ENCODE results near the gene BEST1.

Gene BEST1

GRCh38 chr11:61996933-61997332, 46.8 kb downstream of the BEST1 start:
- Histone ChIP-seq H3K27ac (ENCODE audit: low read depth, low read length) (no peak overlapping the region), H3K4me2 (ENCODE audit: low read length) (no peak overlapping the region), H3K4me1 (ENCODE audit: control insufficient read depth, low read length) (no peaks in the 10 kb centered on the region), H3K9me3 (ENCODE audit: control insufficient read depth, insufficient read depth, low read length) (no peaks in the 10 kb centered on the region), H3F3A (ENCODE audit: control insufficient read depth, insufficient read depth) (no peaks in the 10 kb centered on the region), H3K9me2 (replicated peaks; ENCODE audit: control insufficient read depth, low read length) (no peaks in the 10 kb centered on the region), H4K20me1 (ENCODE audit: control insufficient read depth, insufficient read depth, low read depth, low read length) (no peaks in the 10 kb centered on the region), H3K36me3 (ENCODE audit: control insufficient read depth, low read length) (no peaks in the 10 kb centered on the region), H3K4me3 (ENCODE audit: low read length) (no peak overlapping the region), H3K27me3 (ENCODE audit: control insufficient read depth, low read length) (peaks cover 4% of the 10 kb centered on the region; the same call in 1 of the 2 replicates), H3K79me2 (ENCODE audit: control insufficient read depth, low read length) (no peaks in the 10 kb centered on the region)
- TF ChIP-seq EZH2phosphoT487 (IDR thresholded peaks at IDR 0.05; ENCODE audit: borderline replicate concordance, low read length): no peak
- TF ChIP-seq, protein P1, sequence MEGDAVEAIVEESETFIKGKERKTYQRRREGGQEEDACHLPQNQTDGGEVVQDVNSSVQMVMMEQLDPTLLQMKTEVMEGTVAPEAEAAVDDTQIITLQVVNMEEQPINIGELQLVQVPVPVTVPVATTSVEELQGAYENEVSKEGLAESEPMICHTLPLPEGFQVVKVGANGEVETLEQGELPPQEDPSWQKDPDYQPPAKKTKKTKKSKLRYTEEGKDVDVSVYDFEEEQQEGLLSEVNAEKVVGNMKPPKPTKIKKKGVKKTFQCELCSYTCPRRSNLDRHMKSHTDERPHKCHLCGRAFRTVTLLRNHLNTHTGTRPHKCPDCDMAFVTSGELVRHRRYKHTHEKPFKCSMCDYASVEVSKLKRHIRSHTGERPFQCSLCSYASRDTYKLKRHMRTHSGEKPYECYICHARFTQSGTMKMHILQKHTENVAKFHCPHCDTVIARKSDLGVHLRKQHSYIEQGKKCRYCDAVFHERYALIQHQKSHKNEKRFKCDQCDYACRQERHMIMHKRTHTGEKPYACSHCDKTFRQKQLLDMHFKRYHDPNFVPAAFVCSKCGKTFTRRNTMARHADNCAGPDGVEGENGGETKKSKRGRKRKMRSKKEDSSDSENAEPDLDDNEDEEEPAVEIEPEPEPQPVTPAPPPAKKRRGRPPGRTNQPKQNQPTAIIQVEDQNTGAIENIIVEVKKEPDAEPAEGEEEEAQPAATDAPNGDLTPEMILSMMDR (IDR thresholded peaks at IDR 0.05; ENCODE audit: low read depth, low read length, poor library complexity, severe bottlenecking): no peak

GRCh38 chr11:61999141-61999975, 49.2 kb downstream of the BEST1 start:
- peaks cover 4% of the 10 kb centered on the region; the same call in 1 of the 2 replicates for H3K27me3 ChIP-seq (ENCODE audit: control insufficient read depth, low read length)
- H3K4me1 ChIP-seq (ENCODE audit: control insufficient read depth, low read length): peaks cover 2% of the 10 kb centered on the region
- no peaks in the 10 kb centered on the region for H3K79me2 ChIP-seq (ENCODE audit: control insufficient read depth, low read length)
- no peaks in the 10 kb centered on the region for H3K9me2 ChIP-seq (replicated peaks; ENCODE audit: control insufficient read depth, low read length)
- no peak overlapping the region for H3K4me2 ChIP-seq (ENCODE audit: low read length)
- H3K9me3 ChIP-seq (ENCODE audit: control insufficient read depth, insufficient read depth, low read length): no peaks in the 10 kb centered on the region
- no peaks in the 10 kb centered on the region for H3K36me3 ChIP-seq (ENCODE audit: control insufficient read depth, low read length)
- H4K20me1 ChIP-seq (ENCODE audit: control insufficient read depth, insufficient read depth, low read depth, low read length): no peaks in the 10 kb centered on the region
- no peak overlapping the region for H3K4me3 ChIP-seq (ENCODE audit: low read length)
- TF ChIP-seq, protein P1 (IDR thresholded peaks at IDR 0.05; ENCODE audit: low read depth, low read length, poor library complexity, severe bottlenecking): no peak
- TF ChIP-seq EZH2phosphoT487 (IDR thresholded peaks at IDR 0.05; ENCODE audit: borderline replicate concordance, low read length): no peak
- H3F3A ChIP-seq (ENCODE audit: control insufficient read depth, insufficient read depth): no peaks in the 10 kb centered on the region
- no peak overlapping the region for H3K27ac ChIP-seq (ENCODE audit: low read depth, low read length)

GRCh38 chr11:62000539-62001446, 50.6 kb downstream of the BEST1 start:
- Histone ChIP-seq H3K36me3 (ENCODE audit: control insufficient read depth, low read length) (no peaks in the 10 kb centered on the region), H3F3A (ENCODE audit: control insufficient read depth, insufficient read depth) (no peaks in the 10 kb centered on the region), H3K27me3 (ENCODE audit: control insufficient read depth, low read length) (no peaks in the 10 kb centered on the region; the same call in 1 of the 2 replicates), H3K4me1 (ENCODE audit: control insufficient read depth, low read length) (peaks cover 6% of the 10 kb centered on the region), H3K9me3 (ENCODE audit: control insufficient read depth, insufficient read depth, low read length) (no peaks in the 10 kb centered on the region), H3K27ac (ENCODE audit: low read depth, low read length) (no peak overlapping the region), H3K4me3 (ENCODE audit: low read length) (no peak overlapping the region), H4K20me1 (ENCODE audit: control insufficient read depth, insufficient read depth, low read depth, low read length) (no peaks in the 10 kb centered on the region), H3K9me2 (replicated peaks; ENCODE audit: control insufficient read depth, low read length) (no peaks in the 10 kb centered on the region), H3K4me2 (ENCODE audit: low read length) (no peak overlapping the region), H3K79me2 (ENCODE audit: control insufficient read depth, low read length) (no peaks in the 10 kb centered on the region)
- no peak for TF ChIP-seq EZH2phosphoT487 (IDR thresholded peaks at IDR 0.05; ENCODE audit: borderline replicate concordance, low read length)
- TF ChIP-seq, protein P1 (IDR thresholded peaks at IDR 0.05; ENCODE audit: low read depth, low read length, poor library complexity, severe bottlenecking): no peak

All from DOHH2 (cell line).